Tibial nerve (tissue), 4 donors: ENCODE data around the gene BICDL2.
"Not testable (repeated sequence)": the region's sequence is repeated elsewhere in the genome, so short reads cannot be mapped to it uniquely, and the experiment has no call there.

Experiments used
- CTCF ChIP-seq, 5 experiments: fragments of 200-600 bp in 3 of 5; fragments of 450-650 bp in 2 of 5; sonication (generic) in 3 of 5; IDR thresholded peaks; one replicate each; pipeline ENCODE4 v1.5.1; 2016 to 2019; ENCODE audit warnings: antibody characterized with exemption in 5 of 5, mild to moderate bottlenecking in 3 of 5, moderate library complexity in 2 of 5
- EP300 ChIP-seq, 2 donors: sonication (generic); formaldehyde crosslinking; IDR thresholded peaks; one replicate each; pipeline ENCODE4 v1.6.1; 2017; ENCODE audit warnings: antibody characterized with exemption in 2 of 2, mild to moderate bottlenecking in 1 of 2

- not testable (repeated sequence) for TF ChIP-seq CTCF, EP300 (IDR thresholded peaks at IDR 0.05)
These were observed 32.4 kb upstream of the BICDL2 start for GRCh38 chr16:3069146-3069545.
